ENCODE measurements around the gene CDKN2C.

- no peak for TF ChIP-seq CTCF (IDR thresholded peaks at IDR 0.05)
- TF ChIP-seq POLR2A (IDR thresholded peaks at IDR 0.05) = no peak
- TF ChIP-seq EP300 (IDR thresholded peaks at IDR 0.05) = no peak
These were observed 13.3 kb downstream of the CDKN2C start for GRCh38 chr1:50983219-50983802.
